CD4-positive, alpha-beta memory T cell (primary cell): ENCODE data around the gene POLE2. TPM values are rescaled to one million over a fixed set of nuclear protein-coding genes. Genes with fewer than 3 reads are reported as not detected.
A peak's percentile ranks its signal among the peaks of the same experiment; 100 is the strongest.

Experiments
- CTCF ChIA-PET: fragments of 350-600 bp; sonication (Branson Sonifier 250); formaldehyde crosslinking; loops from one replicate; lab custom pipeline; 2021; ENCODE audit warnings: inconsistent platforms; ENCODE audit not compliant: partially characterized antibody; lab: Charles Lee
- POLR2A ChIA-PET: fragments of 350-600 bp; sonication (Branson Sonifier 250); formaldehyde crosslinking; loops from one replicate; lab custom pipeline; 2021; ENCODE audit not compliant: partially characterized antibody; lab: Charles Lee
- DNase-seq, 5 donors: peaks; one replicate each; pipeline versions ENCODE4 v3.0.0 to v3.0.0-alpha.2; 2020 to 2022; ENCODE audit warnings: mixed read lengths in 1 of 5
- H3K27ac ChIP-seq: one replicate; pipeline ENCODE4 v1.7.0; 2013; ENCODE audit warnings: low read depth, low read length
- H3K27me3 ChIP-seq: 2 replicates; pipeline ENCODE4 v1.7.0; 2013; ENCODE audit warnings: mild to moderate bottlenecking, low read length, moderate library complexity; ENCODE audit not compliant: insufficient read depth
- H3K36me3 ChIP-seq: 2 replicates; pipeline ENCODE4 v1.7.0; 2013; ENCODE audit warnings: mild to moderate bottlenecking, low read length, moderate library complexity; ENCODE audit not compliant: insufficient read depth
- H3K4me1 ChIP-seq: 2 replicates; pipeline ENCODE4 v1.7.0; 2013; ENCODE audit warnings: mild to moderate bottlenecking, low read length, moderate library complexity; ENCODE audit not compliant: insufficient read depth
- H3K4me3 ChIP-seq, 2 donors: one replicate each; pipeline ENCODE4 v1.7.0; 2013; ENCODE audit warnings: low read length in 2 of 2, mild to moderate bottlenecking in 1 of 2
- H3K9me3 ChIP-seq, 2 donors: one replicate each; pipeline ENCODE4 v1.7.0; 2013; ENCODE audit warnings: low read length in 2 of 2, control low read depth in 1 of 2; ENCODE audit not compliant: control insufficient read depth in 1 of 2
- H3K27ac Mint-ChIP-seq, 7 donors: one replicate each; pipeline ENCODE4 v1.8.0; 2020 to 2021; ENCODE audit warnings: mixed read lengths in 7 of 7, mild to moderate bottlenecking in 6 of 7, inconsistent platforms in 3 of 7, moderate library complexity in 3 of 7
- H3K27me3 Mint-ChIP-seq, 2 donors: one replicate each; pipeline ENCODE4 v1.8.0; 2020 to 2021; ENCODE audit warnings: mixed read lengths in 2 of 2
- H3K36me3 Mint-ChIP-seq, 2 donors: one replicate each; pipeline ENCODE4 v1.8.0; 2020 to 2021; ENCODE audit warnings: mixed read lengths in 2 of 2, inconsistent platforms in 1 of 2, mild to moderate bottlenecking in 1 of 2
- H3K4me1 Mint-ChIP-seq, 4 donors: one replicate each; pipeline ENCODE4 v1.8.0; 2020 to 2021; ENCODE audit warnings: mixed read lengths in 4 of 4, mild to moderate bottlenecking in 1 of 4
- H3K4me3 Mint-ChIP-seq, 8 donors: one replicate each; pipeline ENCODE4 v1.8.0; 2020 to 2021; ENCODE audit warnings: mixed read lengths in 8 of 8, mild to moderate bottlenecking in 7 of 8, moderate library complexity in 6 of 8, inconsistent platforms in 3 of 8
- H3K9me3 Mint-ChIP-seq, 8 donors: one replicate each; pipeline ENCODE4 v1.8.0; 2020 to 2021; ENCODE audit warnings: mixed read lengths in 8 of 8, mild to moderate bottlenecking in 5 of 8, inconsistent platforms in 3 of 8, moderate library complexity in 1 of 8
- intact Hi-C: fragments of 100-400 bp; cut with micrococcal nuclease; formaldehyde crosslinking; loops from one replicate; pipeline ENCODE4 v1.15.1; 2023
- polyA plus RNA-seq, 2 donors: library from polyadenylated mRNA; unstranded; fragments of 300-500 nt; fragmentation: Illumina TruSeq; gene quantifications; one replicate each; pipeline ENCODE4 v1.2.3, GENCODE V29; 2021
- total RNA-seq, 2 experiments: library from RNA; stranded (reverse); gene quantifications; one replicate each; pipeline ENCODE4 v1.2.3, GENCODE V29; 2021

Gene POLE2
- total and polyA plus RNA-seq, 4 experiments from 2014 or later, result 1.6 to 3.1 (median 2.0) TPM

GRCh38 chr14:49623941-49624839, 63.8 kb downstream of the POLE2 start:
- ChIA-PET CTCF (interaction anchor here (0.7 to 7.1 kb wide), 6 partner anchors 9 to 228 kb away, joined by 3 to 135 read pairs (median 4); partner anchors contain the start of genes DNAAF2, KLHDC2, NEMF and POLE2), POLR2A (interaction anchor here (1.4 to 6.2 kb wide), 3 partner anchors 9 to 39 kb away, joined by 10 to 413 read pairs (median 197); partner anchors contain the start of genes DNAAF2, LRR1 and RPS29)
- H3K27ac ChIP-seq, result peak overlapping the region; percentile 98
- intact Hi-C loops, result no loop called here
- no peaks in the 10 kb centered on the region for H3K27me3 ChIP-seq
- Mint-ChIP-seq H3K27ac (peak overlapping the region; percentile 89 to 100 (median 93)), H3K27me3 (no peaks in the 10 kb centered on the region), H3K4me3 (peak overlapping the region; percentile 72 to 98 (median 88)), H3K4me1 (peaks cover 28 to 66% (median 42%) of the 10 kb centered on the region in 4 donors), H3K36me3 (peaks cover 5 to 45% of the 10 kb centered on the region in 2 donors), H3K9me3 (peaks cover 0 to 4% (median 0%) of the 10 kb centered on the region in 8 donors)
- H3K9me3 ChIP-seq, result no peaks in the 10 kb centered on the region
- H3K4me1 ChIP-seq, result peaks cover 53% of the 10 kb centered on the region
- no peaks in the 10 kb centered on the region for H3K36me3 ChIP-seq
- peak; percentile 33 to 80 (median 38) for DNase-seq
- peak overlapping the region; percentile 2 to 32 for H3K4me3 ChIP-seq

DNA sequence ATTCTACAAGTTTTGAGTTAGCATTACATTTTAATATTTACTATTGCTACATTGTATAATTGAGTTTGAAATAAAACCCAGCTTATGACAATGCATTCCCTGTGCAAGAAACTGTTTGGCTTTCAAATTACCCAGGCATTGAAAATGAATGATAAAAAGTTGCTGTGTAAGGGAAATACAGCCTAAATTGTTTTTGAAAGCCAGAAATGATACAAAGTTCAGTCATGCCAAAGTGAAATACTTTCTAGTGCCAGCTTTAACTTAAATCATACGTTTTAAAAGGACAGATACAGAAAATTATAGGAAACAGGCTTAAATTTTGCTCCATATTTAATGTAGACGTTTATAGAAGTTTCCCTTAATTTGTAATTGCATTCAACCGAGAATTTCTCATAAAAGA, 64.6 kb downstream of the POLE2 start:
- ChIA-PET POLR2A (interaction anchor here (0.9 to 6.2 kb wide), 4 partner anchors 10 to 229 kb away, joined by 3 to 413 read pairs (median 104); partner anchors contain the start of genes DNAAF2, LRR1, NEMF and RPS29), CTCF (interaction anchor here (1.5 to 7.1 kb wide), 2 partner anchors 10 to 229 kb away, joined by 5 to 135 read pairs; partner anchors contain the start of genes DNAAF2 and NEMF)
- Histone ChIP-seq H3K36me3 (peaks cover 4% of the 10 kb centered on the region), H3K4me3 (peak overlapping the region in 1 of 2 donors; percentile 2), H3K27me3 (no peaks in the 10 kb centered on the region), H3K4me1 (peaks cover 60% of the 10 kb centered on the region), H3K27ac (peak overlapping the region; percentile 98), H3K9me3 (no peaks in the 10 kb centered on the region)
- H3K4me1 Mint-ChIP-seq, result peaks cover 35 to 69% (median 45%) of the 10 kb centered on the region in 4 donors
- no peak for DNase-seq
- peak overlapping the region; percentile 89 to 100 (median 93) for H3K27ac Mint-ChIP-seq
- peaks cover 11 to 53% of the 10 kb centered on the region in 2 donors for H3K36me3 Mint-ChIP-seq
- peaks cover 0 to 4% (median 0%) of the 10 kb centered on the region in 8 donors for H3K9me3 Mint-ChIP-seq
- H3K27me3 Mint-ChIP-seq, result no peaks in the 10 kb centered on the region
- intact Hi-C loops, result no loop called here
- H3K4me3 Mint-ChIP-seq, result peak overlapping the region; percentile 72 to 98 (median 88)

DNA sequence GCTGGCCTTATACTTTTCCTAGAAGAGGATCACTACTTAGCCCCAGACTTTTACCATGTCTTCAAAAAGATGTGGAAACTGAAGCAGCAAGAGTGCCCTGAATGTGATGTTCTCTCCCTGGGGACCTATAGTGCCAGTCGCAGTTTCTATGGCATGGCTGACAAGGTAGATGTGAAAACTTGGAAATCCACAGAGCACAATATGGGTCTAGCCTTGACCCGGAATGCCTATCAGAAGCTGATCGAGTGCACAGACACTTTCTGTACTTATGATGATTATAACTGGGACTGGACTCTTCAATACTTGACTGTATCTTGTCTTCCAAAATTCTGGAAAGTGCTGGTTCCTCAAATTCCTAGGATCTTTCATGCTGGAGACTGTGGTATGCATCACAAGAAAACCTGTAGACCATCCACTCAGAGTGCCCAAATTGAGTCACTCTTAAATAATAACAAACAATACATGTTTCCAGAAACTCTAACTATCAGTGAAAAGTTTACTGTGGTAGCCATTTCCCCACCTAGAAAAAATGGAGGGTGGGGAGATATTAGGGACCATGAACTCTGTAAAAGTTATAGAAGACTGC, 65.9 kb downstream of the POLE2 start:
- Histone ChIP-seq H3K4me1 (peaks cover 67% of the 10 kb centered on the region), H3K27me3 (no peaks in the 10 kb centered on the region), H3K4me3 (peak overlapping the region; percentile 99 to 100), H3K36me3 (peaks cover 13% of the 10 kb centered on the region), H3K9me3 (no peaks in the 10 kb centered on the region), H3K27ac (peak overlapping the region; percentile 98)
- peak overlapping the region; percentile 95 to 99 (median 96) for H3K4me3 Mint-ChIP-seq
- no peak for DNase-seq
- H3K36me3 Mint-ChIP-seq, result peaks cover 16 to 57% of the 10 kb centered on the region in 2 donors
- H3K4me1 Mint-ChIP-seq, result peaks cover 38 to 75% (median 49%) of the 10 kb centered on the region in 4 donors
- H3K9me3 Mint-ChIP-seq, result peaks cover 0 to 4% (median 0%) of the 10 kb centered on the region in 8 donors
- peak overlapping the region; percentile 91 to 100 (median 93) for H3K27ac Mint-ChIP-seq
- CTCF ChIA-PET, result interaction anchor here (0.7 to 7.1 kb wide), 10 partner anchors 11 to 240 kb away, joined by 3 to 135 read pairs (median 10); partner anchors contain the start of genes DNAAF2, LRR1, NEMF and RPS29
- POLR2A ChIA-PET, result interaction anchor here (0.8 to 6.2 kb wide), 12 partner anchors 11 to 898 kb away, joined by 3 to 413 read pairs (median 24); partner anchors contain the start of genes DNAAF2, KLHDC2, LRR1 and NEMF
- H3K27me3 Mint-ChIP-seq, result no peaks in the 10 kb centered on the region
- intact Hi-C loops, result no loop called here

- H3K4me1 ChIP-seq, result peaks cover 68% of the 10 kb centered on the region
- H3K4me3 Mint-ChIP-seq, result peak overlapping the region; percentile 95 to 99 (median 96)
- peaks cover 0 to 4% (median 0%) of the 10 kb centered on the region in 8 donors for H3K9me3 Mint-ChIP-seq
- peak overlapping the region; percentile 99 to 100 for H3K4me3 ChIP-seq
- no peaks in the 10 kb centered on the region for H3K27me3 Mint-ChIP-seq
- ChIA-PET CTCF (interaction anchor here (1.0 to 7.1 kb wide), 18 partner anchors 10 to 241 kb away, joined by 3 to 135 read pairs (median 6); partner anchors contain the start of genes DNAAF2, KLHDC2, LRR1 and NEMF), POLR2A (interaction anchor here (0.6 to 6.2 kb wide), 30 partner anchors 11 to 899 kb away, joined by 3 to 413 read pairs (median 6); partner anchors contain the start of genes ARF6, DMAC2L, DNAAF2 and KLHDC1)
- H3K27ac ChIP-seq, result peak overlapping the region; percentile 98
- peaks cover 14 to 59% of the 10 kb centered on the region in 2 donors for H3K36me3 Mint-ChIP-seq
- H3K27me3 ChIP-seq, result no peaks in the 10 kb centered on the region
- H3K27ac Mint-ChIP-seq, result peak overlapping the region; percentile 95 to 100 (median 99)
- peaks cover 36 to 73% (median 46%) of the 10 kb centered on the region in 4 donors for H3K4me1 Mint-ChIP-seq
- DNase-seq, result peak in 1 of 5 donors; percentile 29
- no peaks in the 10 kb centered on the region for H3K9me3 ChIP-seq
- intact Hi-C loops, result loop anchor here (2.0 kb wide), 1 partner anchor 610 kb away; the partner anchor contains the start of gene SOS2
- H3K36me3 ChIP-seq, result peaks cover 13% of the 10 kb centered on the region
Observed at GRCh38 chr14:49621114-49621881, 66.7 kb downstream of the POLE2 start.

DNA sequence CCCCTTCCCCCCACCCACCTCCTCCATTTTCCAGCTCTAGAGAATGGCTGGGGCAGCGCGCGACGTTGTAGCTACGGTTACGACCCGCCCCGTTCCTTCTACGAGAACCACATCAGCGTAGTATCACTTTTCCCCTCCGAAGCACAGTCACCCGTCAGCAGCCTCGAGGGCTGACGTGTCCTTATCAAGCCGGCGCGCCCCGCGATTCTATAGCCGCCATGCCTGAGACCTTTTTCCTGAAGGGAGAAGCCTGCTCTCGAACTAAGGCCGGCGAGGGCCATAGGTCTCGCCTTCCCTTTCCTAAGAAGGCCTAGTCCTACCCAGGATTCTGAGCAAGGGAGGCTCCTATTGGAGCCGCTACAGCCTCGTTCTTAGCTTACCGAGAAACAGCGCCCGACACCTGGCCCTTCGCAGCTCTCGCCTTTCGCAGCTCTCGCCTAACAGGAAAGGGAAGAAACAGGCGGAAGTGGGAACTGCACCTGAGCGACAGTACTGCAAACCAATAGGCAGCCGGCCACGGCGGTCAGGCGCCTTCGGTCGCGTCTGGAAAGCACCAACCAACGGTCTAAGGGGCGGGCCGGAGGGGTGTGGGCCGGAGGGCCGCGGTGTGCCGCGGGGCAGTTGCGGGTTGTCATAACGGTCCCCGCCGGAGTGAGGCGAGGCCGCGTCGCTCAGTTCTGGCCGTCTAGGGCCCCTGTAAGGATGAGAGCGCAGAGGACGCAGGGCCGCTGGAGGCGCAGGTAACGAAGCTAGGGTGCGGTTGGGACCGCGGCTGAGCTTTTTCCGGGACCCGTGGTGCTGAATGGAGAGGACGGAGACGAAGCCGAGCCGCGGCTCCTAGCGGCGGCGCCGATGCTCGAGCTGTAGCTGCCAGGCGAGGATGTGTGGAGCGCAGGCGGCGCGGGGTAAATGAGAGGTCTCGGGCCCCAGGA, 67.6 kb downstream of the POLE2 start, which contains the start of the genes MGAT2 and RPL36AL:
MGAT2 (plus strand) TSS at position 618 of the 932 bp plus-strand sequence. CDS start 470 bp downstream, outside the sequence.
RPL36AL (minus strand) TSS at position 445 of the 932 bp plus-strand sequence. CDS start 1,522 bp downstream, outside the sequence.
- H3K27me3 ChIP-seq, result no peaks in the 10 kb centered on the region
- POLR2A ChIA-PET, result interaction anchor here (0.6 to 6.2 kb wide), 37 partner anchors 10 to 743 kb away, joined by 3 to 413 read pairs (median 5); partner anchors contain the start of genes ARF6, DMAC2L, DNAAF2 and KLHDC1
- no peaks in the 10 kb centered on the region for H3K27me3 Mint-ChIP-seq
- peak within 1 kb of the TSS; percentile 98 to 100 (median 99) for H3K27ac Mint-ChIP-seq
- intact Hi-C loops, result loop anchor here (1.0 to 2.0 kb wide), 7 partner anchors 14 to 610 kb away; partner anchors contain the start of genes LRR1, RPS29, SOS2 and VCPKMT
- peaks cover 0 to 4% (median 0%) of the 10 kb centered on the region in 8 donors for H3K9me3 Mint-ChIP-seq
- H3K36me3 ChIP-seq, result peaks cover 13% of the 10 kb centered on the region
- H3K4me3 ChIP-seq, result peak within 1 kb of the TSS; percentile 99 to 100
- CTCF ChIA-PET, result interaction anchor here (0.9 to 7.1 kb wide), 21 partner anchors 9 to 242 kb away, joined by 3 to 135 read pairs (median 6); partner anchors contain the start of genes DNAAF2, KLHDC2, LRR1 and NEMF
- peaks cover 34 to 69% (median 43%) of the 10 kb centered on the region in 4 donors for H3K4me1 Mint-ChIP-seq
- H3K4me3 Mint-ChIP-seq, result peak within 1 kb of the TSS; percentile 95 to 99 (median 96)
- no peaks in the 10 kb centered on the region for H3K9me3 ChIP-seq
- H3K4me1 ChIP-seq, result peaks cover 65% of the 10 kb centered on the region
- peak; percentile 95 to 97 (median 96) for DNase-seq
- H3K36me3 Mint-ChIP-seq, result peaks cover 14 to 62% of the 10 kb centered on the region in 2 donors
- H3K27ac ChIP-seq, result peak within 1 kb of the TSS; percentile 98
